ACC112 (cell line): Measurements from ENCODE around the gene F5.
"Not testable (repeated sequence)": the region's sequence is repeated elsewhere in the genome, so short reads cannot be mapped to it uniquely, and the experiment has no call there.

Source experiments
- H2AFZ ChIP-seq: fragments of 200-600 bp; sonication (generic); one replicate; pipeline ENCODE4 v1.6.0; 2017; ENCODE audit warnings: antibody characterized with exemption, low read length; ENCODE audit not compliant: unreplicated experiment
- H3K27ac ChIP-seq: fragments of 200-600 bp; sonication (generic); 2 replicates; pipeline ENCODE4 v1.5.1; 2014; ENCODE audit warnings: low read depth, mild to moderate bottlenecking, antibody characterized with exemption, low read length, moderate library complexity
- H3K27me3 ChIP-seq: fragments of 200-600 bp; sonication (generic); 2 replicates; pipeline ENCODE4 v1.6.1; 2014; ENCODE audit warnings: mild to moderate bottlenecking, antibody characterized with exemption, low read length, moderate library complexity, mixed read lengths; ENCODE audit not compliant: insufficient read depth
- H3K36me3 ChIP-seq: fragments of 200-600 bp; sonication (generic); 2 replicates; pipeline ENCODE4 v1.6.1; 2016; ENCODE audit warnings: mild to moderate bottlenecking, antibody characterized with exemption, low read length, moderate library complexity, mixed read lengths; ENCODE audit not compliant: insufficient read depth
- H3K4me1 ChIP-seq: fragments of 200-600 bp; sonication (generic); one replicate; pipeline ENCODE4 v1.6.1; 2016; ENCODE audit warnings: low read length, mixed read lengths; ENCODE audit not compliant: insufficient read depth, unreplicated experiment, control insufficient read depth
- H3K4me3 ChIP-seq: fragments of 200-600 bp; sonication (generic); 2 replicates; pipeline ENCODE4 v1.5.1; 2014; ENCODE audit warnings: mild to moderate bottlenecking, low read depth, low read length
- H3K79me2 ChIP-seq: fragments of 200-600 bp; sonication (generic); one replicate; pipeline ENCODE4 v1.6.0; 2016; ENCODE audit warnings: low read length; ENCODE audit not compliant: control insufficient read depth, unreplicated experiment, insufficient read depth

F5 gene

GRCh38 chr1:169508432-169509338 is 77.6 kb downstream of the F5 start:
- Histone ChIP-seq H3K36me3 (no peaks in the 10 kb centered on the region), H3K79me2 (no peaks in the 10 kb centered on the region), H3K27me3 (no peaks in the 10 kb centered on the region), H2AFZ (no peak overlapping the region), H3K27ac (no peak overlapping the region), H3K4me3 (no peak overlapping the region), H3K4me1 (peaks cover 44% of the 10 kb centered on the region)

GRCh38 chr1:169507413-169507812 is 78.9 kb downstream of the F5 start:
- Histone ChIP-seq H3K4me3 (no peak overlapping the region), H3K27ac (no peak overlapping the region), H3K27me3 (no peaks in the 10 kb centered on the region), H3K79me2 (no peaks in the 10 kb centered on the region), H3K4me1 (peaks cover 31% of the 10 kb centered on the region), H3K36me3 (no peaks in the 10 kb centered on the region), H2AFZ (no peak overlapping the region)

GRCh38 chr1:169503601-169504000 is 82.7 kb downstream of the F5 start:
- not testable (repeated sequence) for H3K79me2 ChIP-seq, H3K27ac ChIP-seq, H3K4me1 ChIP-seq, H2AFZ ChIP-seq, H3K27me3 ChIP-seq, H3K4me3 ChIP-seq, H3K36me3 ChIP-seq

- Histone ChIP-seq H3K36me3 (no peaks in the 10 kb centered on the region), H3K4me3 (no peak overlapping the region), H3K79me2 (no peaks in the 10 kb centered on the region), H3K4me1 (peaks cover 11% of the 10 kb centered on the region), H2AFZ (no peak overlapping the region), H3K27ac (no peak overlapping the region), H3K27me3 (no peaks in the 10 kb centered on the region)
These were observed 86.5 kb downstream of the F5 start for GRCh38 chr1:169499807-169500206.

- Histone ChIP-seq H3K4me1 (peaks cover 12% of the 10 kb centered on the region), H3K27ac (no peak overlapping the region), H3K79me2 (no peaks in the 10 kb centered on the region), H3K4me3 (no peak overlapping the region), H3K36me3 (no peaks in the 10 kb centered on the region), H3K27me3 (no peaks in the 10 kb centered on the region), H2AFZ (no peak overlapping the region)
These were observed 89.0 kb downstream of the F5 start for GRCh38 chr1:169497317-169497716.

GRCh38 chr1:169495916-169496315 is 90.4 kb downstream of the F5 start:
- no peaks in the 10 kb centered on the region for H3K36me3 ChIP-seq
- H2AFZ ChIP-seq: no peak overlapping the region
- peaks cover 12% of the 10 kb centered on the region for H3K4me1 ChIP-seq
- H3K27me3 ChIP-seq: no peaks in the 10 kb centered on the region
- H3K79me2 ChIP-seq: no peaks in the 10 kb centered on the region
- H3K27ac ChIP-seq: no peak overlapping the region
- H3K4me3 ChIP-seq: no peak overlapping the region

GRCh38 chr1:169495046-169495775 is 91.1 kb downstream of the F5 start:
- H2AFZ ChIP-seq: no peak overlapping the region
- H3K36me3 ChIP-seq: no peaks in the 10 kb centered on the region
- no peaks in the 10 kb centered on the region for H3K27me3 ChIP-seq
- H3K4me3 ChIP-seq: no peak overlapping the region
- H3K79me2 ChIP-seq: no peaks in the 10 kb centered on the region
- peaks cover 12% of the 10 kb centered on the region for H3K4me1 ChIP-seq
- H3K27ac ChIP-seq: no peak overlapping the region

- Histone ChIP-seq H3K79me2 (no peaks in the 10 kb centered on the region), H3K4me1 (peaks cover 12% of the 10 kb centered on the region), H3K27ac (no peak overlapping the region), H2AFZ (no peak overlapping the region), H3K27me3 (no peaks in the 10 kb centered on the region), H3K36me3 (no peaks in the 10 kb centered on the region), H3K4me3 (no peak overlapping the region)
These were observed 91.9 kb downstream of the F5 start for GRCh38 chr1:169494343-169494742.

- no peak overlapping the region for H3K4me3 ChIP-seq
- peaks cover 14% of the 10 kb centered on the region for H3K4me1 ChIP-seq
- H3K27ac ChIP-seq: no peak overlapping the region
- no peaks in the 10 kb centered on the region for H3K27me3 ChIP-seq
- H3K79me2 ChIP-seq: no peaks in the 10 kb centered on the region
- H3K36me3 ChIP-seq: no peaks in the 10 kb centered on the region
- H2AFZ ChIP-seq: no peak overlapping the region
These were observed 93.0 kb downstream of the F5 start for GRCh38 chr1:169493251-169493650.

GRCh38 chr1:169491845-169492281 is 94.4 kb downstream of the F5 start:
- Histone ChIP-seq H3K4me3 (no peak overlapping the region), H2AFZ (no peak overlapping the region), H3K36me3 (no peaks in the 10 kb centered on the region), H3K79me2 (no peaks in the 10 kb centered on the region), H3K27ac (no peak overlapping the region), H3K27me3 (no peaks in the 10 kb centered on the region), H3K4me1 (peaks cover 27% of the 10 kb centered on the region)

- peaks cover 20% of the 10 kb centered on the region for H3K79me2 ChIP-seq
- H3K27ac ChIP-seq: no peak overlapping the region
- no peak overlapping the region for H3K4me3 ChIP-seq
- peaks cover 33% of the 10 kb centered on the region for H3K4me1 ChIP-seq
- H2AFZ ChIP-seq: no peak overlapping the region
- H3K36me3 ChIP-seq: no peaks in the 10 kb centered on the region
- no peaks in the 10 kb centered on the region for H3K27me3 ChIP-seq
These were observed 98.1 kb downstream of the F5 start for GRCh38 chr1:169488157-169488556.
